Measurements from ENCODE around the gene PLA2G4C.

- TF ChIP-seq CTCF (IDR thresholded peaks at IDR 0.05; ENCODE audit: insufficient read depth, low read length, poor library complexity, severe bottlenecking) = no peak
- no peak for TF ChIP-seq EZH2phosphoT487 (conservative IDR thresholded peaks at IDR 0.05; ENCODE audit: low read length)
Measured at GRCh38 chr19:48094855-48095203, 15.8 kb downstream of the PLA2G4C start.
